Calu3 (cell line): ENCODE data around the gene PCNT. TPM values are rescaled to one million over a fixed set of nuclear protein-coding genes. Genes with fewer than 3 reads are reported as not detected.

ENCODE experiments used
- BruUV-seq: library from RNA; stranded (reverse); fragments of 400-500 nt; replicated peaks from 2 replicates; lab custom pipeline; 2021; lab: Mats Ljungman, UMichigan
- CTCF ChIA-PET: fragments of 300-600 bp; sonication (Branson Sonifier 250); formaldehyde crosslinking; loops from one replicate; lab custom pipeline; 2022; ENCODE audit warnings: antibody characterized with exemption; lab: Charles Lee
- DNase-seq: peaks from one replicate; pipeline ENCODE4 v3.0.0; 2022
- H3K27ac Mint-ChIP-seq: one replicate; pipeline ENCODE4 v1.8.0; 2022; ENCODE audit warnings: mixed read lengths; ENCODE audit not compliant: unreplicated experiment
- H3K27me3 Mint-ChIP-seq: one replicate; pipeline ENCODE4 v1.8.0; 2022; ENCODE audit warnings: mixed read lengths; ENCODE audit not compliant: unreplicated experiment
- H3K36me3 Mint-ChIP-seq: one replicate; pipeline ENCODE4 v1.8.0; 2022; ENCODE audit warnings: mild to moderate bottlenecking, moderate library complexity, mixed read lengths; ENCODE audit not compliant: insufficient read depth, unreplicated experiment
- H3K4me1 Mint-ChIP-seq: one replicate; pipeline ENCODE4 v1.8.0; 2022; ENCODE audit warnings: mild to moderate bottlenecking, low read depth, mixed read lengths; ENCODE audit not compliant: unreplicated experiment
- H3K4me3 Mint-ChIP-seq: one replicate; pipeline ENCODE4 v1.8.0; 2022; ENCODE audit warnings: mild to moderate bottlenecking, low read depth, moderate library complexity, mixed read lengths; ENCODE audit not compliant: unreplicated experiment
- H3K9me3 Mint-ChIP-seq: one replicate; pipeline ENCODE4 v1.8.0; 2022; ENCODE audit warnings: low read depth, mixed read lengths; ENCODE audit not compliant: unreplicated experiment
- CTCF ChIP-seq: fragments of 200-600 bp; IDR thresholded peaks from one replicate; pipeline ENCODE4 v1.8.0; 2022; ENCODE audit warnings: antibody characterized with exemption; ENCODE audit not compliant: unreplicated experiment
- intact Hi-C: fragments of 100-400 bp; cut with micrococcal nuclease; formaldehyde crosslinking; loops from one replicate; pipeline ENCODE4 v1.10.0; 2022; ENCODE audit not compliant: unreplicated experiment
- total RNA-seq: library from RNA; stranded (reverse); gene quantifications from 2 replicates; pipeline ENCODE4 v1.2.3, GENCODE V29; 2022

Gene PCNT
- total RNA-seq, 1 experiment from 2014 or later = 32.2 TPM

GRCh38 chr21:46468108-46468774 lies 144.3 kb downstream of the PCNT start:
- DNase-seq = no peak
- Mint-ChIP-seq H3K4me3 (no peak overlapping the region), H3K27ac (no peak overlapping the region), H3K27me3 (no peaks in the 10 kb centered on the region), H3K9me3 (no peaks in the 10 kb centered on the region), H3K4me1 (no peaks in the 10 kb centered on the region), H3K36me3 (peaks cover 7% of the 10 kb centered on the region)
- no TSS peak for BruUV-seq
- TF ChIP-seq CTCF = no peak
- intact Hi-C loops = no loop called here
- CTCF ChIA-PET = no interaction called here

- DNase-seq = no peak
- no peaks in the 10 kb centered on the region for H3K27me3 Mint-ChIP-seq
Measured at GRCh38 chr21:46469275-46469674, 145.3 kb downstream of the PCNT start.

GRCh38 chr21:46471514-46471913 lies 147.6 kb downstream of the PCNT start:
- Mint-ChIP-seq H3K27me3 (no peaks in the 10 kb centered on the region), H3K4me3 (no peak overlapping the region), H3K27ac (no peak overlapping the region), H3K9me3 (no peaks in the 10 kb centered on the region), H3K36me3 (no peaks in the 10 kb centered on the region), H3K4me1 (no peaks in the 10 kb centered on the region)
- no peak for DNase-seq
- no peak for TF ChIP-seq CTCF
- CTCF ChIA-PET = interaction anchor here (0.6 kb wide), 1 partner anchor 1045 kb away, joined by 3 read pairs; no protein-coding TSS in a partner anchor
- intact Hi-C loops = no loop called here
- BruUV-seq = no TSS peak

More at GRCh38 chr21:46469275-46469674, 145.3 kb downstream of the PCNT start:
- no peak overlapping the region for H3K27ac Mint-ChIP-seq
- H3K4me3 Mint-ChIP-seq = no peak overlapping the region
- no TSS peak for BruUV-seq
- no peaks in the 10 kb centered on the region for H3K9me3 Mint-ChIP-seq
- no peaks in the 10 kb centered on the region for H3K4me1 Mint-ChIP-seq
- peaks cover 7% of the 10 kb centered on the region for H3K36me3 Mint-ChIP-seq
- no peak for TF ChIP-seq CTCF
- intact Hi-C loops = no loop called here
- CTCF ChIA-PET = no interaction called here

- no peak overlapping the region for H3K4me3 Mint-ChIP-seq
- DNase-seq = no peak
- H3K9me3 Mint-ChIP-seq = no peaks in the 10 kb centered on the region
- H3K27ac Mint-ChIP-seq = no peak overlapping the region
- no peaks in the 10 kb centered on the region for H3K27me3 Mint-ChIP-seq
- intact Hi-C loops = no loop called here
- no peaks in the 10 kb centered on the region for H3K4me1 Mint-ChIP-seq
- no TSS peak for BruUV-seq
- TF ChIP-seq CTCF = no peak
- CTCF ChIA-PET = no interaction called here
- no peaks in the 10 kb centered on the region for H3K36me3 Mint-ChIP-seq
Measured at GRCh38 chr21:46472246-46472645, 148.3 kb downstream of the PCNT start.
